ENCODE data around the gene TNFRSF19. TPM values are rescaled to one million over a fixed set of nuclear protein-coding genes. Genes with fewer than 3 reads are reported as not detected.

Gene TNFRSF19
- total RNA-seq, 1 experiment from 2014 or later: 0.06 TPM

DNA sequence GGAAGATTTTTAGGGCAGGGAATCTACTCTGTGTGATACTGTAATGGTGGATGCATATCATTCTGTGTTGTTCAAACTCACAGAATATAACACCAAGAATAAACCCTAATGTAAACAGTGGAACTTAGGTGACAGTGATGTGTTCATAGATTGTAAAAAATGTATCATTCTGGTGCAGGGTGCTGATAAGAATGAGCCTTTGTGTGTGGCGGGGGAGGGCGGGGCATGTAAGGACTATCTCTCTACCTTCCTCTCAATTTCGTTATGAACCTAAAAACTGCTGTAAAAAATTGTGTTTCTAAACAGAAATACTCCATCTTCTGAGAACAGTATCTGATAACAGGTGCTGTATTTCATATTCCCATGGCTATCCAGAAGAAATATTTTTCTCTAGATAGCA lies 35.6 kb downstream of the TNFRSF19 start:
- no peak for TF ChIP-seq EZH2 (IDR thresholded peaks at IDR 0.05; ENCODE audit: borderline replicate concordance, low read depth, low read length, poor library complexity, severe bottlenecking)
- TF ChIP-seq, protein P1, sequence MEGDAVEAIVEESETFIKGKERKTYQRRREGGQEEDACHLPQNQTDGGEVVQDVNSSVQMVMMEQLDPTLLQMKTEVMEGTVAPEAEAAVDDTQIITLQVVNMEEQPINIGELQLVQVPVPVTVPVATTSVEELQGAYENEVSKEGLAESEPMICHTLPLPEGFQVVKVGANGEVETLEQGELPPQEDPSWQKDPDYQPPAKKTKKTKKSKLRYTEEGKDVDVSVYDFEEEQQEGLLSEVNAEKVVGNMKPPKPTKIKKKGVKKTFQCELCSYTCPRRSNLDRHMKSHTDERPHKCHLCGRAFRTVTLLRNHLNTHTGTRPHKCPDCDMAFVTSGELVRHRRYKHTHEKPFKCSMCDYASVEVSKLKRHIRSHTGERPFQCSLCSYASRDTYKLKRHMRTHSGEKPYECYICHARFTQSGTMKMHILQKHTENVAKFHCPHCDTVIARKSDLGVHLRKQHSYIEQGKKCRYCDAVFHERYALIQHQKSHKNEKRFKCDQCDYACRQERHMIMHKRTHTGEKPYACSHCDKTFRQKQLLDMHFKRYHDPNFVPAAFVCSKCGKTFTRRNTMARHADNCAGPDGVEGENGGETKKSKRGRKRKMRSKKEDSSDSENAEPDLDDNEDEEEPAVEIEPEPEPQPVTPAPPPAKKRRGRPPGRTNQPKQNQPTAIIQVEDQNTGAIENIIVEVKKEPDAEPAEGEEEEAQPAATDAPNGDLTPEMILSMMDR (conservative IDR thresholded peaks at IDR 0.05; ENCODE audit: low read depth, low read length): no peak
- BruUV-seq (replicated peaks): no TSS peak
- Histone ChIP-seq H3K4me1 (ENCODE audit: insufficient read depth, low read length, poor library complexity, severe bottlenecking) (peaks cover 15% of the 10 kb centered on the region), H3K4me3 (ENCODE audit: low read depth, low read length, poor library complexity, severe bottlenecking) (no peak overlapping the region), H3K9me3 (ENCODE audit: low read depth, low read length, poor library complexity, severe bottlenecking) (no peaks in the 10 kb centered on the region), H3K36me3 (ENCODE audit: insufficient read depth, low read length, poor library complexity, severe bottlenecking) (no peaks in the 10 kb centered on the region), H3K27ac (ENCODE audit: low read depth, low read length, poor library complexity, severe bottlenecking) (no peak overlapping the region), H3K27me3 (replicated peaks; ENCODE audit: insufficient read depth, low read depth, low read length, poor library complexity) (peaks cover 5% of the 10 kb centered on the region)
- DNase-seq (ENCODE audit: low spot score): no peak
- intact Hi-C loops (cut with micrococcal nuclease; ENCODE audit: unreplicated experiment): no loop called here
- CTCF ChIA-PET: no interaction called here
- POLR2A ChIA-PET (ENCODE audit: low non-redundant PET): no interaction called here

DNA sequence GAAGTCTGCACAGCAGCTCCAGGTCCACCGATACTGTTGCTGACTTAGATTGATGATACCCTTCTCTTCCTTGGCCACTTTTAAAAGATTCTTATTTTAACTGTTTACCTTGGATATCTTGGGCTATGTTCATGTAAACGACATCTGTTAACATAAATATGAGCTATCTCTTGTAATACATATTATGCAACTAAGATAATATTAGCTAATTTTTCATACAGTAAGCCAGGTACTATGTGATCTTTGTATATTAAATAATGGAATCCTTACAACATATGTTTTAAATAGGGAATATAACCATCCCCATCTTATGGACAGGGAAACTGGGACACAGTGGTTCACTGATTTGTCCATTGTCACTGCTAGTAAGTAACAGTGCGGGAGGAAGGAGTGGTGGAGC lies 37.9 kb downstream of the TNFRSF19 start:
- no peaks in the 10 kb centered on the region for H3K9me3 ChIP-seq (ENCODE audit: low read depth, low read length, poor library complexity, severe bottlenecking)
- peaks cover 15% of the 10 kb centered on the region for H3K4me1 ChIP-seq (ENCODE audit: insufficient read depth, low read length, poor library complexity, severe bottlenecking)
- DNase-seq (ENCODE audit: low spot score): no peak
- H3K4me3 ChIP-seq (ENCODE audit: low read depth, low read length, poor library complexity, severe bottlenecking): no peak overlapping the region
- intact Hi-C loops (cut with micrococcal nuclease; ENCODE audit: unreplicated experiment): no loop called here
- TF ChIP-seq EZH2 (IDR thresholded peaks at IDR 0.05; ENCODE audit: borderline replicate concordance, low read depth, low read length, poor library complexity, severe bottlenecking): no peak
- TF ChIP-seq, protein P1 (conservative IDR thresholded peaks at IDR 0.05; ENCODE audit: low read depth, low read length): no peak
- H3K36me3 ChIP-seq (ENCODE audit: insufficient read depth, low read length, poor library complexity, severe bottlenecking): no peaks in the 10 kb centered on the region
- no peak overlapping the region for H3K27ac ChIP-seq (ENCODE audit: low read depth, low read length, poor library complexity, severe bottlenecking)
- ChIA-PET CTCF (no interaction called here), POLR2A (ENCODE audit: low non-redundant PET) (no interaction called here)
- peaks cover 1% of the 10 kb centered on the region for H3K27me3 ChIP-seq (replicated peaks; ENCODE audit: insufficient read depth, low read depth, low read length, poor library complexity)
- BruUV-seq (replicated peaks): no TSS peak

DNA sequence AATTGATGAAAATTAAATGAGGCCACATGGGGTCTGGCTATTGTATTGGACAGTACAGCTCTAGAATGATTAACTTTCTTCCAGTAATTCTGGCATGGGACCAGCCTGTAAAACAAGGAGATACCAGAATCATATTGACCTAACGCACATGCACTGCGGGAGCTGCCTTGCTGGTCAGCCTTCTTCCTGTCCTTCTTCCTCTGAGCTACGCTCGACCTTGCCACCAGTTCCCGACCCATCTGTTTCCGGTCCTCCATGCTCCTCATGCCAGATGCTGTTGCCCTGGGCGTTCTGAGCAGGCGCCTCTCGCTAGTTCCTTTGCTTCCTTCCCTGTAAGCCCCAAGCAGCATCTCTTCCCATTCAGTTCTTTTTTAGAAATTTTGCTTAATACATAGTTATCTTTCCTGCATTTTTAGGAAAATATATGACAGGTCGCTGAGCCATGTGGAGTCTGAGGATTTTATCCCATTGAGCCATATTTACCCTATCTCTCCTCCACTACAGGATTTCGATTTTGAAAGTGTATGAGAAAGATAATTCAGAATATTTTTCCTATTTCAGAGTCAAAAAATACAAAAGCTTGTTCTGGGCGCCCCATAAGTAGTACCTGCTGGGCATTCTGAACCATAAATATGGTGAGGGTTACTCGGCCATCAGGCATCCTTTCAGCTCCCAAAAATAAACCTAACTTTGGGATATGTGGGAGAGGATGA lies 38.6 kb downstream of the TNFRSF19 start:
- Histone ChIP-seq H3K4me1 (ENCODE audit: insufficient read depth, low read length, poor library complexity, severe bottlenecking) (peaks cover 15% of the 10 kb centered on the region), H3K27me3 (replicated peaks; ENCODE audit: insufficient read depth, low read depth, low read length, poor library complexity) (no peaks in the 10 kb centered on the region), H3K27ac (ENCODE audit: low read depth, low read length, poor library complexity, severe bottlenecking) (no peak overlapping the region), H3K9me3 (ENCODE audit: low read depth, low read length, poor library complexity, severe bottlenecking) (no peaks in the 10 kb centered on the region), H3K36me3 (ENCODE audit: insufficient read depth, low read length, poor library complexity, severe bottlenecking) (no peaks in the 10 kb centered on the region), H3K4me3 (ENCODE audit: low read depth, low read length, poor library complexity, severe bottlenecking) (no peak overlapping the region)
- TF ChIP-seq EZH2 (IDR thresholded peaks at IDR 0.05; ENCODE audit: borderline replicate concordance, low read depth, low read length, poor library complexity, severe bottlenecking): no peak
- TF ChIP-seq, protein P1 (conservative IDR thresholded peaks at IDR 0.05; ENCODE audit: low read depth, low read length): no peak
- CTCF ChIA-PET: no interaction called here
- intact Hi-C loops (cut with micrococcal nuclease; ENCODE audit: unreplicated experiment): no loop called here
- BruUV-seq (replicated peaks): no TSS peak
- no peak for DNase-seq (ENCODE audit: low spot score)
- POLR2A ChIA-PET (ENCODE audit: low non-redundant PET): no interaction called here
